AG04449 (cell line): Measurements from ENCODE around the gene HSP90AA1.

Source experiments
- CTCF ChIA-PET: fragments of 350-600 bp; formaldehyde crosslinking; extraction: SDS; loops from one replicate; lab custom pipeline; 2021; ENCODE audit warnings: antibody characterized with exemption; lab: Yijun Ruan, JAX
- POLR2A ChIA-PET: fragments of 400-600, 350-600 bp; formaldehyde crosslinking; extraction: SDS; loops from one replicate; lab custom pipeline; 2020; ENCODE audit warnings: antibody characterized with exemption, inconsistent platforms; lab: Yijun Ruan, JAX
- DNase-seq: peaks from one replicate; pipeline ENCODE4 v3.0.0-alpha.2; 2010; ENCODE audit warnings: low read depth, low spot score
- H3K4me3 ChIP-seq: 2 replicates; pipeline ENCODE4 v1.5.1; 2011; ENCODE audit warnings: low read depth, mild to moderate bottlenecking, control low read depth, low read length
- TF ChIP-seq, protein P1 (sequence below): IDR thresholded peaks from one replicate; pipeline ENCODE4 v1.5.1; 2011; ENCODE audit warnings: mild to moderate bottlenecking, moderate library complexity, low read length, control low read depth, inconsistent platforms; ENCODE audit not compliant: insufficient read depth; ENCODE audit errors: missing control alignments

Gene HSP90AA1

DNA sequence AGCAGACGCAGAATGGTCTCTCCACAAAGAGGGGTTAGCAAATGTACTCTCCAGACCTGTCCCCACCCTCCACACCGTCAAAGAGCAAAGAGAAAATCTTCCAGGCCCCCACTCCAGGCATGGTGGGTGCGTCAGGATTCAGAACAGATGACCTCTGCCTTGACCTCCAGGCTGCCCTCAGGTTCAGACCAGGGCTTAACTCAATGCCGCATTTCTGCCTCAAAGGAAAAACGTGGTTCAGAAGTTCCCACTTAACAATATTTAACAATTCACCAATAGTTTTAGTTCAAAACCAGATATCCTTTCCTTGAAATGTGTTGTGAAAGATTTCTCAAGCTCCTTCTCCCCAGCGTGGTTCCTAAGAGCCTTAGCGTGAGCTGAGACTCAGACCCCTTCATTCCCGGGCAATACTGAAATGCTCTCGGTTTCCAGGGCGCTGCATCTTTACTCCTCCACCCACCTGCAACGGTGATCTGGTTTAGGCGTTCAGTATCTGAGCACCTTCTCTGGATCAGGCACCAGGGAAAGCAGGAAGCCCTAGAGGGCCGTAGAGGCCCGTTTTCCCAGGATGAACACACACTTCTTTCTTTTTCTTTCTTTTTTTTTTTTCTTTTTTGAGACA lies 22.9 kb downstream of the HSP90AA1 start:
- no peak overlapping the region for H3K4me3 ChIP-seq
- ChIA-PET CTCF (interaction anchor here (0.6 to 5.1 kb wide), 10 partner anchors 9 to 257 kb away, joined by 3 to 75 read pairs (median 5); no protein-coding TSS in a partner anchor), POLR2A (no interaction called here)
- TF ChIP-seq, protein P1, sequence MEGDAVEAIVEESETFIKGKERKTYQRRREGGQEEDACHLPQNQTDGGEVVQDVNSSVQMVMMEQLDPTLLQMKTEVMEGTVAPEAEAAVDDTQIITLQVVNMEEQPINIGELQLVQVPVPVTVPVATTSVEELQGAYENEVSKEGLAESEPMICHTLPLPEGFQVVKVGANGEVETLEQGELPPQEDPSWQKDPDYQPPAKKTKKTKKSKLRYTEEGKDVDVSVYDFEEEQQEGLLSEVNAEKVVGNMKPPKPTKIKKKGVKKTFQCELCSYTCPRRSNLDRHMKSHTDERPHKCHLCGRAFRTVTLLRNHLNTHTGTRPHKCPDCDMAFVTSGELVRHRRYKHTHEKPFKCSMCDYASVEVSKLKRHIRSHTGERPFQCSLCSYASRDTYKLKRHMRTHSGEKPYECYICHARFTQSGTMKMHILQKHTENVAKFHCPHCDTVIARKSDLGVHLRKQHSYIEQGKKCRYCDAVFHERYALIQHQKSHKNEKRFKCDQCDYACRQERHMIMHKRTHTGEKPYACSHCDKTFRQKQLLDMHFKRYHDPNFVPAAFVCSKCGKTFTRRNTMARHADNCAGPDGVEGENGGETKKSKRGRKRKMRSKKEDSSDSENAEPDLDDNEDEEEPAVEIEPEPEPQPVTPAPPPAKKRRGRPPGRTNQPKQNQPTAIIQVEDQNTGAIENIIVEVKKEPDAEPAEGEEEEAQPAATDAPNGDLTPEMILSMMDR, result no peak
- DNase-seq, result no peak

DNA sequence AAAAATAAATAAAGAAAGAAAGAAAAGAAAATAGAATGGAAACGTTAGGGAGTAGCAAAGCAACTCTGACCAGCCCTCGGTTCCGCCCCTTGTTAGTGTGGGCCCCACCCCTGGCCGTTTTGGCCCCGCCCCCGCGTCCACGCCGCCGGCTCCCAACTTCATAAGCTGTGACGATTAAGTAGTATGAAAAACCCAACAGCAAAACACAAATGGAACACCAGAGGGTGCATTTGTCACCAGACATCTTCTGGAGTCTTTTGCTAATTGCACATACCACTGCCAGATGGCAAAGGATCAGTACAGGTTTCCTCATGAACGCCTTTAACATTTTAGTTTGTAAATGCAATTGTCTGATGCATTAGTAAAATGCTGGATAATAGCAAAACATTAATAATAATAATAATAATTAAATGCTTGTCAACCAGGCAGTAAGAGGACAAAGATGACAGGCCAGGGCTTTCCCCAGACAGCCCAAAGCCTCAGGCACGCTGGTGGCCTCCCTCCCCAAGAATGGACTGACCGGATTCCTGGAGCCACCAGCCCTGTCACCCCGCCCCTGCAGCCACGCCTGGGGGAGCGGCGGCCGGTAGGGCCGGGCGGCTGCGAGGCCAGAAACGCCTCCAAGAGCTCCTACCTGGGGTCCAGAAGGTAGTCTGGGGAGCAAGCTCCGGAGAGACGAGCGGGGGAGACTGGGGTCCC lies 23.6 kb downstream of the HSP90AA1 start:
- TF ChIP-seq, protein P1, result peak; percentile 55
- peak; percentile 54 for DNase-seq
- CTCF ChIA-PET, result interaction anchor here (0.6 to 5.1 kb wide), 16 partner anchors 8 to 258 kb away, joined by 3 to 75 read pairs (median 4); no protein-coding TSS in a partner anchor
- POLR2A ChIA-PET, result interaction anchor here (0.6 kb wide), 1 partner anchor 37 kb away, joined by 3 read pairs; no protein-coding TSS in a partner anchor
- no peak overlapping the region for H3K4me3 ChIP-seq

DNA sequence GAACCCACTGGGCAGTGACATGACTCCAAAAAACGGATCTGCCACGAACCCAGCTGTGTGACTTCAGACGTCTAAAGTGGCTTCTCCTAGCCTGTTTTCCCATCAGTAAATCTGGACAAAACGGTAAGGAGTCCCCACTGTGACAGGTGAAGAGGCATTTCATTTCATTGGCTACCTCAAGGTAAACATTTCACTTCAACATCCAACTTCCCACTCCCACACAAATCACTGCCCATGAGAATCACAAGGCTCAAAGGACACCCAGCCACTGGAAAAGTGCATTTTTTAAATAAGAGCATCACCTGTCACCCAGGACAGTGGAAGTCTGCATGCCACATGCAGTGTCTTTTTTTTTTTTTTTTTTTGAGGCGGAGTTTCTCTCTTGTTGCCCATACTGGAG lies 27.9 kb downstream of the HSP90AA1 start:
- no peak overlapping the region for H3K4me3 ChIP-seq
- ChIA-PET POLR2A (no interaction called here), CTCF (no interaction called here)
- TF ChIP-seq, protein P1, result no peak
- no peak for DNase-seq

DNA sequence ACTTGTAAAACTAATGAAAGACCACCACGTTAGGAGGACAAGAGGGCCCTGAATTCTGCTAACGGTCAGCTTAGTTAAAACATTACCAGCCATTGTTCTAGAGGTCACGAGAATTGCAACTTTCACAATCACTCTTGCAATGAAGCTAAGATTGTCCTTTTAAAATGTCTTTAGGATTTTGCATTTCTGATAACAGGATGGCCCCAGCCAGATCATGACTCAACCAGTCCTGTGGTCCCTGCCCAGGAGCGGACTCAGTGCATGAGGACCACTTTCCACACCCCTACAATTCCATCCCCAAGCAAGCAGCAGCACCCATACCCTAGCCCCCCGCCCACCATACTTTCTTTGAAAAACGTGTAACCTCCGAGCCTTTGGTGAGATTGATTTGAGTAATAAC lies 28.7 kb downstream of the HSP90AA1 start:
- TF ChIP-seq, protein P1, result no peak
- no peak overlapping the region for H3K4me3 ChIP-seq
- CTCF ChIA-PET, result interaction anchor here (1.2 to 1.4 kb wide), 2 partner anchors 38 to 256 kb away, joined by 5 to 8 read pairs; no protein-coding TSS in a partner anchor
- POLR2A ChIA-PET, result no interaction called here
- DNase-seq, result no peak

DNA sequence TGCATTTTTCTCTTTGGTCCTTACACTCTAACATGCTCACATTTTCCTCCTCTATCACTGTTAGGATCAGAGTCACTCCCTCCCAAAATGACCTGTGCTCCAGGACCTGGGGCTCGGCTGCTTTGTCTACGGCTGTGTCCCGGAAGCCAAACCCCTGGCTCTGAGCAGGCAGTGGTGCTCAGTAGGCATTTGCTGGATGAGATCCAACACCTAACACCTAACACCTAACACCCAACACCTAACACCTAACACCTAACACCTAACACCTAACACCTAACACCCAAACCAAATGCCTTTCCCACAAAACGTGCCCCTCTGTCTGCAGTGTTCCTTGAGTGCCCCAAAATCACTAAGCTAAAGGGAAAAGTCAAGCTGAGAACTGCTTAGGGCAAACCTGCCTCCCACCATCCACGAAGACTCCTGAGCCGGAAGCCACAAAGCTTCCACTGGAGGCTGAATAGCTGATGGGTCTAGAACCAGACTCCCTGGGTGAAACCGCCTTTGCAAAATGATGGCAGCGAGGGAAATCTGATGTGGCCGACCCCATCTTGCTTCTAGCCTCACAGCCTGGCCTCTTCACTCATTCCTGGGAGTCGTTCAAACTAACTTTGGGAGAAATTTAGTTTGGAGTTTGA lies 29.2 kb downstream of the HSP90AA1 start:
- CTCF ChIA-PET, result interaction anchor here (1.2 to 1.4 kb wide), 2 partner anchors 39 to 256 kb away, joined by 5 to 8 read pairs; no protein-coding TSS in a partner anchor
- POLR2A ChIA-PET, result no interaction called here

More for the DNA sequence above, 29.2 kb downstream of the HSP90AA1 start:
- no peak for DNase-seq
- no peak overlapping the region for H3K4me3 ChIP-seq
- TF ChIP-seq, protein P1, result no peak
